ENCODE measurements around the gene SLX4IP.

DNA sequence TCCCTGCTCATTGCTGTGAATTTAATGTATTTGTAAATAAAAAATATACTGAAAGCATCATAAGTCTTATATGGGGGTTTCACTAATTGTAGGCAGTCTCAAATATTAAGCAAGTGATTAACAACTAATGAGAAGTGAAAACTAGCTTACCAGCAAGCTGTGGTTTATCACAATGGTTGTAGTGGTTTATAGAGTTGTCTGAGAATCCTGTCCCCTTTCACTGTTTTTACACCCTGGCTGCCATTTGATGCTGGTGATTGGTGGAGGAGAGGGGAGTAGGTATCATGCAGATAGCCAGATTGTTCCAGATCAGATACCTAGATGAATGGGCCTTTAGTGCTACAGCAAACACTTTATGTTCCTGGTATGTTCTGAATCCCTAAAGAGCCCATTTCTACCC is 7.1 kb upstream of the SLX4IP start:
- TF ChIP-seq, protein P1, sequence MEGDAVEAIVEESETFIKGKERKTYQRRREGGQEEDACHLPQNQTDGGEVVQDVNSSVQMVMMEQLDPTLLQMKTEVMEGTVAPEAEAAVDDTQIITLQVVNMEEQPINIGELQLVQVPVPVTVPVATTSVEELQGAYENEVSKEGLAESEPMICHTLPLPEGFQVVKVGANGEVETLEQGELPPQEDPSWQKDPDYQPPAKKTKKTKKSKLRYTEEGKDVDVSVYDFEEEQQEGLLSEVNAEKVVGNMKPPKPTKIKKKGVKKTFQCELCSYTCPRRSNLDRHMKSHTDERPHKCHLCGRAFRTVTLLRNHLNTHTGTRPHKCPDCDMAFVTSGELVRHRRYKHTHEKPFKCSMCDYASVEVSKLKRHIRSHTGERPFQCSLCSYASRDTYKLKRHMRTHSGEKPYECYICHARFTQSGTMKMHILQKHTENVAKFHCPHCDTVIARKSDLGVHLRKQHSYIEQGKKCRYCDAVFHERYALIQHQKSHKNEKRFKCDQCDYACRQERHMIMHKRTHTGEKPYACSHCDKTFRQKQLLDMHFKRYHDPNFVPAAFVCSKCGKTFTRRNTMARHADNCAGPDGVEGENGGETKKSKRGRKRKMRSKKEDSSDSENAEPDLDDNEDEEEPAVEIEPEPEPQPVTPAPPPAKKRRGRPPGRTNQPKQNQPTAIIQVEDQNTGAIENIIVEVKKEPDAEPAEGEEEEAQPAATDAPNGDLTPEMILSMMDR (IDR thresholded peaks at IDR 0.05): no peak
- TF ChIP-seq POLR2A (IDR thresholded peaks at IDR 0.05): no peak

Measured in adrenal gland (tissue), 5 donors.